MM.1S (cell line): ENCODE results near the gene CSNK1A1.

ENCODE experiments used
- DNase-seq: peaks from one replicate; pipeline ENCODE4 v3.0.0-alpha.2; 2015
- H2AFZ ChIP-seq: fragments of 300-600 bp; sonication (generic); 2 replicates; pipeline ENCODE4 v1.6.0; 2016; ENCODE audit warnings: antibody characterized with exemption, low read length
- H3F3A ChIP-seq: fragments of 300-600 bp; sonication (generic); 2 replicates; pipeline ENCODE4 v1.6.1; 2016; ENCODE audit warnings: mild to moderate bottlenecking, antibody characterized with exemption, low read length, moderate library complexity, mixed read lengths; ENCODE audit not compliant: insufficient read depth
- H3K27ac ChIP-seq: fragments of 300-600 bp; sonication (generic); 2 replicates; pipeline ENCODE4 v1.5.1; 2016; ENCODE audit warnings: mild to moderate bottlenecking, low read length
- H3K27me3 ChIP-seq: fragments of 300-600 bp; sonication (generic); replicated peaks from 2 replicates; pipeline ENCODE4 v1.6.0; 2016; ENCODE audit warnings: low read length; ENCODE audit not compliant: insufficient read depth
- H3K36me3 ChIP-seq: fragments of 300-600 bp; sonication (generic); replicated peaks from 2 replicates; pipeline ENCODE4 v1.6.1; 2016; ENCODE audit warnings: mild to moderate bottlenecking, low read length, mixed read lengths; ENCODE audit not compliant: insufficient read depth
- H3K4me1 ChIP-seq: fragments of 300-600 bp; sonication (generic); 2 replicates; pipeline ENCODE4 v1.6.1; 2016; ENCODE audit warnings: low read length, mixed read lengths
- H3K4me2 ChIP-seq: fragments of 300-600 bp; sonication (generic); 2 replicates; pipeline ENCODE4 v1.6.0; 2016; ENCODE audit warnings: low read depth, low read length
- H3K4me3 ChIP-seq: fragments of 300-600 bp; sonication (generic); 2 replicates; pipeline ENCODE4 v1.5.1; 2016; ENCODE audit warnings: low read length, mixed read lengths
- H3K79me2 ChIP-seq: fragments of 300-600 bp; sonication (generic); 2 replicates; pipeline ENCODE4 v1.6.1; 2016; ENCODE audit warnings: mixed run types, low read length, mixed read lengths
- H3K9ac ChIP-seq: fragments of 300-600 bp; sonication (generic); 2 replicates; pipeline ENCODE4 v1.6.1; 2016; ENCODE audit warnings: low read length, mixed read lengths
- H3K9me2 ChIP-seq: fragments of 300-600 bp; sonication (generic); replicated peaks from 2 replicates; pipeline ENCODE4 v1.6.1; 2016; ENCODE audit warnings: mild to moderate bottlenecking, low read length, mixed read lengths; ENCODE audit not compliant: insufficient read depth
- H3K9me3 ChIP-seq: fragments of 300-600 bp; sonication (generic); replicated peaks from 2 replicates; pipeline ENCODE4 v1.6.1; 2016; ENCODE audit warnings: mild to moderate bottlenecking, low read length, mixed read lengths; ENCODE audit not compliant: insufficient read depth
- H4K20me1 ChIP-seq: fragments of 300-600 bp; sonication (generic); 2 replicates; pipeline ENCODE4 v1.6.1; 2016; ENCODE audit warnings: mild to moderate bottlenecking, low read length, moderate library complexity, mixed read lengths; ENCODE audit not compliant: insufficient read depth
- CTCF ChIP-seq: fragments of 300-600 bp; sonication (generic); IDR thresholded peaks from 2 replicates; pipeline ENCODE4 v1.5.1; 2016; ENCODE audit warnings: antibody characterized with exemption, low read length, mixed read lengths
- EZH2 ChIP-seq: fragments of 300-600 bp; sonication (generic); optimal IDR thresholded peaks from 2 replicates; pipeline ENCODE3; 2017; ENCODE audit warnings: low read depth, mild to moderate bottlenecking, antibody characterized with exemption, low read length, mixed read lengths
- EZH2phosphoT487 ChIP-seq: fragments of 300-600 bp; sonication (generic); IDR thresholded peaks from 2 replicates; pipeline ENCODE4 v1.6.1; 2018; ENCODE audit warnings: antibody characterized with exemption, low read length

Gene CSNK1A1

DNA sequence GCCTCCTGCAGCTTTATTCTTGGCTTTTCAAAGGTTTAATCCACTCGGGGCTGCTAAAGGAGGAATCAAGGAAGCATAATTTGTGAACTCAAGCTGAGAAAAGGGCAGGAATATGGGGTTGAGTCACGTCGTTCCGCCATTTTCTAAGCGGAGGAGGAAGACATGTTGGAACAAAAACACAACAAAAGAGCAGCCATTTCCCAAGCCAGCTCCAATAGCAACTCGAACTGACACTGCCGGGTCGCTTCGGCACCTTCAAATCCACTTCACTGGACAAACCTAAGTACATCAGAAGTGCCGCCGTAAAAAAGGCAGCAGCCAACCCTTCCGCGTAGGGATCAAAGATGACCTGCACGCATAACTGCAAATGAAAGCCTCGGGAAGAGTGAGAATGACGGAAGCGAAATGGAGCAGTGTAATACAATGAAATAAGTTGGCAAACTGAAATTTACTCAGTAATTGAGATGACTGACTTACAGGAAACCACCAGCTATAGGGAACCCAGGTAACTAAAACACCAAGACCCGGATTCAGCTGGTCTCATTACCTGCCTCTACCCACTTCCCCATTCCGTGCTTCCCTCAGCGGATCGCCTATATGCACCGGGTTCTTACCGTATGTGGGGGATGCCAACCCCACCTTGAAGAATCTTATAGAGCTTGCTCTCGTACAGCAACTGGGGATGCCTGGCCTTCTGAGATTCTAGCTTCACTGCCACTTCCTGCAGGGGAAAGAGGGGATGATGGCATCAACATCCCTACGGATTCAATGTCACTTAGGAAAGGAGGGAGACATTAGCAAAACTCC is 1.6 kb downstream of the CSNK1A1 start:
- peak; percentile 52 for DNase-seq
- Histone ChIP-seq H3K4me3 (peak overlapping the region; percentile 99), H3K27ac (peak overlapping the region; percentile 86), H3K79me2 (peaks cover 72% of the 10 kb centered on the region), H3K9me2 (no peaks in the 10 kb centered on the region), H4K20me1 (0 out of 2 replicates have a peak, but pooled peaks cover 5% of the 10 kb centered on the region), H3K36me3 (peaks cover 8% of the 10 kb centered on the region; the same call in 1 of the 2 replicates), H2AFZ (no peak overlapping the region), H3K9me3 (no peaks in the 10 kb centered on the region), H3K9ac (peak overlapping the region; percentile 99), H3K4me1 (peaks cover 13% of the 10 kb centered on the region), H3K27me3 (no peaks in the 10 kb centered on the region), H3K4me2 (peak overlapping the region; percentile 95), H3F3A (peaks cover 22% of the 10 kb centered on the region; the same call in 1 of the 2 replicates)
- TF ChIP-seq EZH2phosphoT487 (no peak), EZH2 (no peak), CTCF (no peak)

DNA sequence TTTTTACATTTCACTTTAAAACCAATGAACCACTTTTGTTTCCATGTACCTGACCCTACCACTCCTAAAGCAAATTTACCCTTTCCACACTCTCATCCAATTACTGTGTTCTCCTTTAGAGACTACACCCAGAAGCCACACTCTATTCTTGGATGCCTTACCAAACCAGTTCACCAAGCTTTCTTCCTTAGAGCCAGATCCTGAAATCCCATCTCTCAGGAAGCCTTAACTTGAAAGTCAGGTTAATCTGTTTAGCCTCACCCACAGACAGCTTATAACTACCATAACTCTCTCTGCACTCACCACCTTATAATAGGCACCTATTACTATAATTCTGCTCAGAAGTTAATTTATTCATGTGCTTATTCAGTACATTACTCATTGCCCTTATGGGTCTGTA is 4.3 kb downstream of the CSNK1A1 start:
- Histone ChIP-seq H3K36me3 (peaks cover 8% of the 10 kb centered on the region; the same call in 1 of the 2 replicates), H4K20me1 (peaks cover 11% of the 10 kb centered on the region; the same call in 1 of the 2 replicates), H3K9me2 (no peaks in the 10 kb centered on the region), H3K4me3 (no peak overlapping the region), H3K9me3 (no peaks in the 10 kb centered on the region), H3F3A (peaks cover 19% of the 10 kb centered on the region; the same call in 1 of the 2 replicates), H3K4me2 (no peak overlapping the region), H3K79me2 (peaks cover 92% of the 10 kb centered on the region), H3K4me1 (peaks cover 13% of the 10 kb centered on the region), H2AFZ (no peak overlapping the region), H3K9ac (no peak overlapping the region), H3K27me3 (no peaks in the 10 kb centered on the region), H3K27ac (no peak overlapping the region)
- no peak for TF ChIP-seq EZH2
- TF ChIP-seq CTCF: no peak
- no peak for TF ChIP-seq EZH2phosphoT487
- no peak for DNase-seq

- H4K20me1 ChIP-seq: peaks cover 15% of the 10 kb centered on the region; the same call in 1 of the 2 replicates
- no peak overlapping the region for H3K27ac ChIP-seq
- H3K9ac ChIP-seq: no peak overlapping the region
- H2AFZ ChIP-seq: no peak overlapping the region
- H3K79me2 ChIP-seq: peaks cover 97% of the 10 kb centered on the region
- peaks cover 7% of the 10 kb centered on the region for H3F3A ChIP-seq
- no peak overlapping the region for H3K4me3 ChIP-seq
- H3K36me3 ChIP-seq: peaks cover 8% of the 10 kb centered on the region; the same call in 1 of the 2 replicates
- H3K27me3 ChIP-seq: no peaks in the 10 kb centered on the region
- H3K4me2 ChIP-seq: no peak overlapping the region
- DNase-seq: no peak
- TF ChIP-seq EZH2: no peak
- TF ChIP-seq CTCF: no peak
- TF ChIP-seq EZH2phosphoT487: no peak
- H3K9me3 ChIP-seq: no peaks in the 10 kb centered on the region
- H3K4me1 ChIP-seq: peaks cover 13% of the 10 kb centered on the region
- H3K9me2 ChIP-seq: no peaks in the 10 kb centered on the region
Observed at GRCh38 chr5:149545327-149545726, 5.9 kb downstream of the CSNK1A1 start.
